ENCODE results near the gene MLH1. TPM values are rescaled to one million over a fixed set of nuclear protein-coding genes. Genes with fewer than 3 reads are reported as not detected.

MLH1 gene
- total RNA-seq, 3 donors from 2014 or later (not counting 1 experiment from before 2014, with no cell fraction given): 26.9 to 42.6 (median 27.3) TPM

- peak; percentile 84 to 95 (median 92) for ATAC-seq
- no peaks in the 10 kb centered on the region for H3K27me3 Mint-ChIP-seq (ENCODE audit: low read depth in 2 of 2)
- WGBS (ENCODE audit: insufficient coverage): 23% methylated on average over 3 of the region's 4 CpGs
- H3K4me3 ChIP-seq (ENCODE audit: low read length): no peak overlapping the region
- no peaks in the 10 kb centered on the region for H3K27me3 ChIP-seq (ENCODE audit: control insufficient read depth, insufficient read depth, low read length)
- TF ChIP-seq CTCF (IDR thresholded peaks at IDR 0.05): no peak
- peak in 1 of 2 donors; percentile 60 for DNase-seq
- no peaks in the 10 kb centered on the region for H3K36me3 Mint-ChIP-seq
- intact Hi-C loops (cut with micrococcal nuclease): no loop called here
- peaks cover 7 to 16% of the 10 kb centered on the region in 2 donors for H3K4me1 Mint-ChIP-seq
- peaks cover 3% of the 10 kb centered on the region for H3K4me1 ChIP-seq (ENCODE audit: control insufficient read depth, insufficient read depth, low read length)
- no peaks in the 10 kb centered on the region for H3K36me3 ChIP-seq (ENCODE audit: control insufficient read depth, insufficient read depth, low read length)
- no peaks in the 10 kb centered on the region for H3K9me3 Mint-ChIP-seq
- no peak overlapping the region for H3K4me3 Mint-ChIP-seq
- no peaks in the 10 kb centered on the region for H3K9me3 ChIP-seq (ENCODE audit: control insufficient read depth, insufficient read depth, low read length)
- peak overlapping the region in 1 of 2 donors; percentile 82 for H3K27ac Mint-ChIP-seq
- peak overlapping the region; percentile 57 for H3K27ac ChIP-seq (ENCODE audit: low read length)
Observed at GRCh38 chr3:36969540-36970432, 23.5 kb upstream of the MLH1 start.

GRCh38 chr3:36972163-36972562 lies 21.2 kb upstream of the MLH1 start:
- H3K4me3 ChIP-seq (ENCODE audit: low read length): no peak overlapping the region
- H3K27ac ChIP-seq (ENCODE audit: low read length): no peak overlapping the region
- H3K4me3 Mint-ChIP-seq: no peak overlapping the region
- no peaks in the 10 kb centered on the region for H3K36me3 ChIP-seq (ENCODE audit: control insufficient read depth, insufficient read depth, low read length)
- H3K9me3 ChIP-seq (ENCODE audit: control insufficient read depth, insufficient read depth, low read length): no peaks in the 10 kb centered on the region
- H3K36me3 Mint-ChIP-seq: no peaks in the 10 kb centered on the region
- no peaks in the 10 kb centered on the region for H3K9me3 Mint-ChIP-seq
- no CpG with 5 or more reads among the region's 2 CpGs for WGBS (ENCODE audit: insufficient coverage)
- no peak for TF ChIP-seq CTCF (IDR thresholded peaks at IDR 0.05)
- no peak overlapping the region for H3K27ac Mint-ChIP-seq
- peaks cover 7 to 16% of the 10 kb centered on the region in 2 donors for H3K4me1 Mint-ChIP-seq
- DNase-seq (no peak), ATAC-seq (no peak)
- no peaks in the 10 kb centered on the region for H3K27me3 ChIP-seq (ENCODE audit: control insufficient read depth, insufficient read depth, low read length)
- no peaks in the 10 kb centered on the region for H3K27me3 Mint-ChIP-seq (ENCODE audit: low read depth in 2 of 2)
- peaks cover 3% of the 10 kb centered on the region for H3K4me1 ChIP-seq (ENCODE audit: control insufficient read depth, insufficient read depth, low read length)
- intact Hi-C loops (cut with micrococcal nuclease): no loop called here

- intact Hi-C loops (cut with micrococcal nuclease): no loop called here
- H3K4me1 Mint-ChIP-seq: peaks cover 7 to 16% of the 10 kb centered on the region in 2 donors
- no CpG with 5 or more reads among the region's 1 CpG for WGBS (ENCODE audit: insufficient coverage)
Observed at GRCh38 chr3:36973139-36973538, 20.2 kb upstream of the MLH1 start.

More at GRCh38 chr3:36973139-36973538, 20.2 kb upstream of the MLH1 start:
- no peak for ATAC-seq
- Mint-ChIP-seq H3K36me3 (no peaks in the 10 kb centered on the region), H3K4me3 (no peak overlapping the region), H3K27ac (no peak overlapping the region), H3K9me3 (peaks cover 0 to 4% of the 10 kb centered on the region in 2 donors), H3K27me3 (ENCODE audit: low read depth in 2 of 2) (no peaks in the 10 kb centered on the region)
- Histone ChIP-seq H3K27ac (ENCODE audit: low read length) (no peak overlapping the region), H3K4me1 (ENCODE audit: control insufficient read depth, insufficient read depth, low read length) (peaks cover 3% of the 10 kb centered on the region), H3K4me3 (ENCODE audit: low read length) (no peak overlapping the region), H3K36me3 (ENCODE audit: control insufficient read depth, insufficient read depth, low read length) (no peaks in the 10 kb centered on the region), H3K27me3 (ENCODE audit: control insufficient read depth, insufficient read depth, low read length) (no peaks in the 10 kb centered on the region), H3K9me3 (ENCODE audit: control insufficient read depth, insufficient read depth, low read length) (no peaks in the 10 kb centered on the region)
- DNase-seq: no peak
- no peak for TF ChIP-seq CTCF (IDR thresholded peaks at IDR 0.05)
